SH-SY5Y (cell line): ENCODE measurements around the gene IRF2BPL.

Source experiments
- GATA2 ChIP-seq: IDR thresholded peaks from 2 replicates; pipeline ENCODE4 v1.6.1; 2011; ENCODE audit warnings: mild to moderate bottlenecking, low read depth, low read length
- GATA3 ChIP-seq: IDR thresholded peaks from 2 replicates; pipeline ENCODE4 v1.6.1; 2011; ENCODE audit warnings: low read depth, mild to moderate bottlenecking, low read length, moderate library complexity

IRF2BPL gene

GRCh38 chr14:77028384-77029231 lies at the start of gene IRF2BPL:
TSS of gene IRF2BPL (minus strand) at chr14:77028708. CDS start at chr14:77027792, 916 bp downstream.
- no peak for TF ChIP-seq GATA2
- no peak for TF ChIP-seq GATA3

GRCh38 chr14:77077040-77077439 lies 48.5 kb upstream of the IRF2BPL start:
- no peak for TF ChIP-seq GATA2
- TF ChIP-seq GATA3 = no peak

GRCh38 chr14:77076113-77076631 lies 47.7 kb upstream of the IRF2BPL start:
- no peak for TF ChIP-seq GATA3
- no peak for TF ChIP-seq GATA2

GRCh38 chr14:77074969-77075368 lies 46.5 kb upstream of the IRF2BPL start:
- TF ChIP-seq GATA3 (no peak), GATA2 (no peak)

- no peak for TF ChIP-seq GATA2
Observed at GRCh38 chr14:77071938-77072388, 43.5 kb upstream of the IRF2BPL start.

- TF ChIP-seq GATA3 (no peak), GATA2 (no peak)
Observed at GRCh38 chr14:77069551-77069950, 41.0 kb upstream of the IRF2BPL start.

GRCh38 chr14:77068517-77069200 lies 40.2 kb upstream of the IRF2BPL start:
- TF ChIP-seq GATA3 (no peak), GATA2 (no peak)

- TF ChIP-seq GATA3 (no peak), GATA2 (no peak)
Observed at GRCh38 chr14:77067632-77068516, 39.4 kb upstream of the IRF2BPL start.

- TF ChIP-seq GATA2 = no peak
- no peak for TF ChIP-seq GATA3
Observed at GRCh38 chr14:77066578-77067172, 38.2 kb upstream of the IRF2BPL start.

GRCh38 chr14:77065851-77066577 lies 37.5 kb upstream of the IRF2BPL start:
- peak; percentile 88 for TF ChIP-seq GATA2
- TF ChIP-seq GATA3 = no peak

GRCh38 chr14:77064521-77065178 lies 36.1 kb upstream of the IRF2BPL start:
- TF ChIP-seq GATA3 = no peak
- TF ChIP-seq GATA2 = no peak

GRCh38 chr14:77063571-77064171 lies 35.2 kb upstream of the IRF2BPL start:
- TF ChIP-seq GATA3 (no peak), GATA2 (no peak)
